HG02970 (cell line): Measurements from ENCODE around the gene GRID2.
"Not testable (repeated sequence)": the region's sequence is repeated elsewhere in the genome, so short reads cannot be mapped to it uniquely, and the experiment has no call there.

Experiments
- ATAC-seq: cut with Tn5 transposase; IDR thresholded peaks from one replicate; pipeline ENCODE4 v1.9.1; 2021; ENCODE audit warnings: mild to moderate bottlenecking, moderate library complexity, moderate number of reproducible peaks; ENCODE audit not compliant: unreplicated experiment, low FRiP score

The GRID2 gene

DNA sequence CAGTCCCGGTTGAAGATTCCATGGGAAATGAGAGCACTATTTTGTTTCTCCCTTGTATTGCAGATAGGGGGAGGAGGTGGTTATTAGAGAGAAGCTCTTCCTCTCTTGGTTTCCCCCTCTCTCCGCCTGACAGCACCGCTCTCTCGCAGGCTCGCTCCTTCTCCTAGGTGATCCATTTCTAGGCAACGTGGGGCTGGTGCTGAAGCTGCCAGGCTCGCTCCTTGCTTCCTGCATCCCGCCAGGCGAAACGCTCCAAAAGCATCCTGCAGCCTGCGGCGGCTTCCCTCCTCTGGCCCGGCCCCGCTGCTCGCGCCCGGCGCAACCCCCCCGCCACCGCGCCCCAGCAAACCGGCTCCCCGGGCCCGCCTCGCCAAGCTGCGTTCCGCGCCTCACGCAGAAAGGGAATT lies at the start of gene GRID2:
Gene GRID2 (plus strand): TSS at position 346 of the 407 bp plus-strand sequence.
- no peak for ATAC-seq

DNA sequence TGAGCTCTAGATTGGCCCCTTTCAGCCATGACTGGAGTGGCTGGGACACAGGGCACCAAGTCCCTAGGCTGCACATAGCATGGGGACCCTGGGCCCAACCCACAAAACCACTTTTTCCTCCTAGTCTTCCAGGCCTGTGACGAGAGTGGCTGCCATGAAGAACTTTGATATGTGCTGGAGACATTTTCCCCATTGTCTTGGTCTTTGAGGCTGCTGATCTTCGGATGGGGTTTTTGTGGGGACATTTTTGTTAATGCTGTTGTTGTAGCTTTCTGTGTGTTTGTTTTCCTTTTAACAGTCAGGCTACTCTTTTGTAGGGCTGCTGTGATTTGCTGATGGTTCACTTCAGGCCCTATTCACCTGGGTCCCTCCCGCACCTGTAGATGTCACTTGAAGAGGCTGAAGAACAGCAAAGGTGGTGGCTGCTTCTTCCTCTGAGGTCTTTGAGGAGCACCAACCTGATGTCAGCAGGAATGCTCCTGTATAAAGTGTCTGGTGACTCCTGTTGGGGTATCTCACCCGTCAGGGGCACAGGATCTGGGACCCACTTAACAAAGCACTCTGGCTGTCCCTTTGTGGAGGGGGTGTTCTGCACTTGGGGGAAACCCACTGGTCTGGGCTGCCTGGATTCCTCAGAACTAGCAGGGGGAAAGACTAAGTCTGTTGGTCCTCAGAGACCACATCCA lies 49.6 kb upstream of the GRID2 start:
- no peak for ATAC-seq

DNA sequence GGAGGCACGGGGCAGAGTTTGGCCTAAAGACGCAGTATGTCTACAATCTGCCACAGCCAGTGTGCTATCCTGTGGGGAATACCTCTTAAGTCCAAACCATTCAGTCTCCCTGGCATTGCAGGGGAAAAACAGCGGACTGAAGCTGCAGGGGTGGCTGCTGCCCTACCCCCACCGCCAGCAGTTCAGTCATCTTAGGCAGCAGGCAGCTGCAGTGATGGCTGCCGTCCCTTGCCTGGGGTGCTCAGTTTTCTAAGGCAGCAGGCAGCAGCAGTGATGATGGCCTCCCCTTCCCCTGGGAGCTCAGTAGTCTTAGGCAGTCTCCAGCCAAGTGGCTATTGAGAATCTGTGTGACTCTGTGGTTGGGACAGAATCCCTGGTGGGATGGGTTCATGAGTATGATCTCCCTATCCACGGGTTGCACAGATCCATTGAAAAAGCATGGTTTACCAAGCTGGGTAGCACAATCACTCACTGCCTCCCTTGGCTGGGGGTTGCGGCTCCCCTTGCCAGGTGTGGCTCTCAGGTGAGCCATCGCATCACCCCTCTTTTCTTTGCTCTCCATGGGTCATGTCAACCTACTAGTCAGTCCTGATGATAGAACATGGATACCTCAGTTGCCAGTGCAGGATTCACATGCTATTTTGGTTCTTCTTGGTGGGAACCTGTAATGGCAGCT lies 48.9 kb upstream of the GRID2 start:
- ATAC-seq, result no peak

DNA sequence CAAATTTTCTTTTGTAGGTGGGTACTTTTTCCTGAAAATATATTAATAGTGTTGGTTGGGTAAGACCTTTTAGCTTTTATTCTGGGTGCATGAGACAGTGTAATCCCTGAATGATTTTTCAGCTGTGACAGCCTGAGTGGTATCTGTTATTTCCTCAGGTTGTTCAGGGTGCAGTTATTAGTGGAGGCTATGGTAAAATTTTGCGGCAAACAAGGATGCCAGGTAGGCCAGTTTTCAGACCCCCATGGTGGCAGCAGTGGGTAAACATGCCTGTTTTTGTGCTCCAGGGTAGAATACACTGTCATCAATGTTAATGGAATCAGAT lies 47.9 kb upstream of the GRID2 start:
- no peak for ATAC-seq

DNA sequence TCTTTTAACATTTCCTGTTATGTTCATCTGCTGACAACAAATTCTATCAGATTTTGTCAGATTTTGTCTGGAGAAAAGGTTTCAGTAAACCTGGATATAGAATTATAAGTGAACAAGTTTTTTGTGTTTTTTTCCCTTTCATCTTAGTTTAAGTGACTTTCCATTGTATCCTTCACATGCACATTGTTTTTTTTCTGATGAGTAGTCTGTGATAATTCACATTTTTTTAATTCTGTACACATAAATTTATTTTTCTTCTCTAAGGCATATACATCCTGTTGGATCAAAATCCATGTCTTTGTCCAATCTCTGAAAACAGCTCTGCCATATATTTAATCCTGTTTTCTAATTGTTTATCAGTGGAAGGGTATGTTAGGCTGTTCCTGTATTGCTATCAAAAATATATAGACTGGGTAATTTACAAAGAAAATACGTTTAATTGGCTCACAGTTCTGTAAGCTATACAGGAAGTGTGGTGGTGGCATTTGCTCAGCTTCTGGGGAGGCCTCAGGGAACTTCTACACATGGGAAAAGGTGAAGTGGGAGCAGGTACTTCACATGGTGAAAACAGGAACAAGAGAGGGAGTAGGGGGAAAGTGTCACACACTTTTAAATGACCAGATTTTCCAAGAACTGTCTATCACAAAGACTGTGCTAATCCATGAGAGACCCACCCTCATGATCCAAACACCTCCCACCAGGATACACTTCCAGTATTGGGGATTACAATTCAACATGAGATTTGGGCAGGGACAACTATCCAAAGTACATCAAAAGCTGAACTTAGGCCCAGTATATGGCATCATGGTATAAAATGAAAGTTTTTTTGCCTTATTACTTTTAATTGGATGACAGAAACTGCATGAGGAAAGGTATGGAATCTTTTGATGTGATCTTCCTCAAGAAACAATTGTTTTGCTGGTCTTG lies 45.6 kb upstream of the GRID2 start:
- ATAC-seq, result no peak

DNA sequence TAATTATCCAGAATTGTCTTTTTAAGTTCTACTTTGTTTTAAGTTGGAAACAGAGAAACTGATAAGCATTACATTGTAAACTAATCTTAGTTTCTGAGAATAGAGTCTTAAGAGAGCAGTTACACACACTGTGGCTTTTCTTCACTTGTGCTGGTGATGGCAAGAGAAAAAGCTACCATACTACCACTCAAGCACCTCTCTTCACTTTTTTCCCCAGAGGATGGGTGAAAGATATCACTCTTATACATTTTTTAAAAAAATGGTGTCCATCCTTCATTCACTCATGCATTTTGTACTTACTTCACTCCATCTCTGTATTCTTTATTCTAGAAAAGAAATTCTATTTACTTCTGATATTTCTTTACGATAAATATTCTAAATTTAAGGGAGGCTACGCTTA lies 42.5 kb upstream of the GRID2 start:
- no peak for ATAC-seq

DNA sequence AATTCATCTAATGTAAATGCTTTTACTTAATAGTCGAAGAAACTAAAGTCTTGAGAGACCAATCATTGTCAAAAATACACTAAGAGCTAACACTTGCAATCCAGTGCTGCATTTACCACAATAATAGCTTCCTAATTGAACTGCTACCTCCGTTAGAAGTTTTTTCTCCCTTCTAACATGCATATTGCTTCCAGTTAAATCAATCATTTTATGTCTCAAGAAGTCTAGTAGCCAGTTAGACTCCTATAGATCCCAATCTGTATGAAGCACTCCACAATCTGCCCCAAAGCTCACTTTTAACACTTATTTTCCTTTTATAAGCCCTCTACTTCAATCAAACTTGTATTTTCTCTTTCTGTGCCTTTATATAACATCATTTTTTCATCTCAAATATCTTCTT lies 41.4 kb upstream of the GRID2 start:
- no peak for ATAC-seq

DNA sequence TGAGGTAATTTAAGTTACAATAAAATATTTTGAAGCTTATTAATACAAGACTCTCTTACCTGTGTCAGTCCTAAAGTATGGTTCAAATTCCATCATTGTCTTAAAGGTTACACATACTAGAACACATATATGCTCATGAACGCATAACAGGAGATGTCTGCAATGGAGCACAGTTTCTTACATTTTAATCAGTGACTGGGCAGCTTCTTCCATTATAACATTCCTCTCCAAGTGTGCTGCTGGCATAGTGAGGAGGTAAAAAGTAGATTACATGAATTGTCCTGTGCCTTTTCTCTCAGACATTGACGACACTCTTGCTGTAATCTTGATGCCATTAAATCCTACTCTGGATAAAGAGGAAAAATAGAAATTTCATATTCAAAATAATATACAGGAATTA lies 40.8 kb upstream of the GRID2 start:
- ATAC-seq, result no peak

DNA sequence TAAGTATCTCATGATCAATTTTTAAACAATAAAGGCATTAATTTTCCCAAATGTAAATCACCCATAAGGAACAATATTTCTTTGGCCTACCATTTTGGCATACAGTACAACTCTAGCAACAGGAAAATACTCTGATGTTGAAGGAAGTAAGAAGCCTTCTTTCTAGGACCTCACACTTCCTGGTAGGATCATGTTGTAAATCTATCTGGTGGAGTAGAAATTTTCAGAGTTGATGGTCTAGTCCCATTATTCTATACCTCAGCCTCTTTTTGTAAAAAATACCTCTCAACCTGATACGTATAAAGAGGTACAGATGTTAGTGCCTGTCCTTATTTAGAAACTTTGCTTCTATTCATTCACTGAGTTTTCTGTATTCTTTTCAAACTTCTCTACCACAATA lies 40.2 kb upstream of the GRID2 start:
- no peak for ATAC-seq

DNA sequence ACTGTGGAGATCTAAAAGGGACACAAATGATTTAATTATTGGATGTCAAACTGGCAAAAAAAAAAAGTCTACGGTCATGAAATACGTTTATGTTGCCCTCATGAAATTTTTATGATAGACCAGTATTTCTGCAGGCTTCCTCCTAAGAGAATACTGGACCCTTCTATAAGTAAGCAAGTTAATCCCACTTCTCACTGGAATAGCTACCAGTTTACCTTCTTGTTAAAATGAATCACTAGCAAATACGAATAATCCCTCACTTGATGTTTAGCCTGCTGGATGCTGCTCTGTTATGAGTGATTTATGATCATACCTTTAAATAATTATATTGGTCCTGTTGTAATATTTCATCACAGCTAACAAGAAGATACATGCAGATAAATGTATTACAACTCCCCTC lies 39.6 kb upstream of the GRID2 start:
- no peak for ATAC-seq

DNA sequence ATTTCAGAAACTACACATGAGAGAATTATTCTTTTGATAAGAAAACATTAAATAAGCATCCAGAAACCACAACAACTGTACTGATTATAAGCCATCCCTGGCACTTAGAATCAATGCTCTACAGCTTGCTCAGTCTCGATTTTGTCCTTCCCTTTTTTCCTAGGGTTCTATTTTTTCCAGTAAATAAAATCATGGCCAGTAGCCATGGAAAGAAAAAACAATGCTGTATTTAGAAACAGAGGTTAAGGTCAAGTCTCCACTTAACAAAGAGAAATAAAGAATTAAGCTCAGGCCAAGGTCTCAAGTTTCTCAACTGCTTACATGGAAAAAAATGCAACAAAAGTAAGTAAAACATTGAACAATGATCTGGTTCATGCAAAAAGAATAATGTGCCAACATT lies 38.7 kb upstream of the GRID2 start:
- no peak for ATAC-seq

DNA sequence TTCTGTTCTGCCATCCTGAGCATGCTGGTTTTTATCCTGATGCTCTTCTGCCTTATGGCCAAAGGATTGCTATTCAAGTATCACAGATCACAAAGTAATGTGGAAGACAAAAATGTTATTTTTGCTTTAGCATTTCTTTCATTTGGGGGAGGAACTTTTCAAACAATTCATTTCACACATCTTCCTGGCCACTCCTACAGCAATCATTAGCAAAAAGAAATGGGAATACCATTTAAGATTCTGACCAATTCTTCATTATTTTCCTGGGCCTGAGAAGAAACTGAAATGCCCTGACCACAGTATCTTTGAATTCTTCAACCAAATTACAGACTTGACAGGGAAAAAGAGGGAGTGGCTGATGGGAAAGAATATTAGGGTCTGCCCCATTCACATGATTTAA lies 38.0 kb upstream of the GRID2 start:
- no peak for ATAC-seq

DNA sequence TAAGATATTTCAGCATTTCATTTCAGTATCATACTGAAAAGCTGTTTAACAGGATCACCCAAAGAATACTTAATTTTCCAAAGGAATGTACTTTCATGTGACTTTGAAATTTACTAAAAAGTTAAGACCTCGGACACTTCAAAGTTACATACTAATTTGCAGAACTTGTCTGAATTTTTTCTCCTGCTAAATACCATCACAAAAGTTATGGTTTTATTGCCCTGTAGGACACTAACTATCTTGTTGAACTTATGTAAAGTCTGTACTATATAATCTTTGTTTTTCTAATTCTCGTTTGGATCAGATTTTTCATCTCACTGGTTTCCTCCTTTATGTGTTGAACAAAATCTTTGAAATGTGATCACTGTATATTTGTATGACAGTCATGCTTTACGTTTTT lies 37.2 kb upstream of the GRID2 start:
- no peak for ATAC-seq

DNA sequence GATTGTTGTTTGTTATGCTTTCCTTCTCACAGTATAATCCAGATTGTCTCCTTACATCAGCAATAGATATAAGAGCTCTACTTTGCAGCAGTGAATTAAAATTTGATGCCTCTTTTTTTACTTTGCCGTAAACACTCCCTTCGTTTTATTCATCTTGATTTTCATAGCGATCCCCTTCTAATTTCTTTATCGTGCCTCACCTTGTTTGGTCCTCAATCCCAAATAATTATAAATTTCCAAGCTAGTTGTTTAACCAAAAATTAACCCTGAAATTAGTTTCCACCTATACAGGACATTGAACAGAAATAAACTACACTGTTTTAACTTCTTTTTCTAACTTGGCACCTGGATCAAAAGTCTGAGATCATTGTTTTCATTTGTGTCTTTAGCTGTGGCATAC lies 35.1 kb upstream of the GRID2 start:
- ATAC-seq, result no peak

DNA sequence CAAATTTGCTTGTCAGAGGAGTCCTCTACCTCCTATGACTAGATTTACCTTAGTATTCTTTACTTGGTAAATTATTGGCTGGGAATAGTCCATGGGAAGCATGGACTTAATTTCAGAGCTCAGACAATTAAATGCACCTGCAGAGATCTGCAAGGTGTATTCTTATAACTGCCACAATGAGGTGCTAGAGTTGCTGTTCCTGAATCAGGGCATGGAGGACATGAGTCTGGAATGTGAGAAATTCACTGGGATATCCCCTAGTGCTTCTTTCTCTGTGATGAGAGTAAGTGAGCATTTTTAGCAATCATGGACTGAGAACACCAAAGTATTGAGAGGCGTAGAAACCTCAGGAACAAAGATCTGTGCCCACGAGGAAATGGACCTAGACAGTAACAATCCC lies 32.9 kb upstream of the GRID2 start:
- ATAC-seq, result no peak

DNA sequence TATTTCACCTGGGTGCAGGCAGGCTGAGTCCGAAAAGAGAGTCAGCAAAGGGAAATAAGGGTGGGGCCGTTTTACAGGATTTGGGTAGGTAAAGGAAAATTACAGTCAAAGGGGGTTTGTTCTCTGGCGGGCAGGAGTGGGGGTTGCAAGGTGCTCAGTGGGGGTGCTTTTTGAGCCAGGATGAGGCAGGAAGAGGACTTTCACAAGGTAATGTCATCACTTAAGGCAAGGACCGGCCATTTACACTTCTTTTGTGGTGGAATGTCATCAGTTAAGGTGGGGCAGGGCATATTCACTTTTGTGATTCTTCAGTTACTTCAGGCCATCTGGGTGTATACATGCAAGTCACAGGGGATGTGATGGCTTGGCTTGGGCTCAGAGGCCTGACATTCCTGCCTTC lies 32.2 kb upstream of the GRID2 start:
- ATAC-seq, result not testable (repeated sequence)

DNA sequence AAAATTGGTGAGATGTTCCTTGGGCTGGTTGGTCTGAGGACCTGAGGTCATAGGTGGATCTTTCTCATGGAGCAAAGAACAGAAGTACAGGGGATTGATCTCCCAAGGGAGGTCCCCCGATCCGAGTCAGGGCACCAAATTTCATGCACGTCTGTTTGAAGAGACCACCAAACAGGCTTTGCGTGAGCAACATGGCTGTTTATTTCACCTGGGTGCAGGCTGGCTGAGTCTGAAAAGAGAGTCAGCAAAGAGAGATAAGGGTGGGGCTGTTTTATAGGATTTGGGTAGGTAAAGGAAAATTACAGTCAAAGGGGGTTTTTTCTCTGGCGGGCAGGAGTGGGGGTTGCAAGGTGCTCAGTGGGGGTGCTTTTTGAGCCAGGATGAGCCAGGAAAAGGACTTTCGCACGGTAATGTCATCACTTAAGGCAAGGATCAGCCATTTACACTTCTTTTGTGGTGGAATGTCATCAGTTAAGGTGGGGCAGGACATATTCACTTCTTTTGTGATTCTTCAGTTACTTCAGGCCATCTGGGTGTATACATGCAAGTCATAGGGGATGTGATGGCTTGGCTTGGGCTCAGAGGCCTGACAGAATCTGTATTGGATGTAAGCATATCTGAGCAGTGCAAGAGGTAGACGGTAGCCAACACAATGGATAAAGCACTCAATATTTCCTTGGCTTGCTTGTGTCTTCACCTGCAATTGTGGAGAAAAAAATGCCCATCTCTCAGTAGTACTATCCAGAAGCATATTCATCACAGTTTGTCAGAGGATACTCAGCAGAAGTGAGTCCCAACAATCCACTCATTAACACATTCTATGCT lies 26.5 kb upstream of the GRID2 start:
- not testable (repeated sequence) for ATAC-seq

DNA sequence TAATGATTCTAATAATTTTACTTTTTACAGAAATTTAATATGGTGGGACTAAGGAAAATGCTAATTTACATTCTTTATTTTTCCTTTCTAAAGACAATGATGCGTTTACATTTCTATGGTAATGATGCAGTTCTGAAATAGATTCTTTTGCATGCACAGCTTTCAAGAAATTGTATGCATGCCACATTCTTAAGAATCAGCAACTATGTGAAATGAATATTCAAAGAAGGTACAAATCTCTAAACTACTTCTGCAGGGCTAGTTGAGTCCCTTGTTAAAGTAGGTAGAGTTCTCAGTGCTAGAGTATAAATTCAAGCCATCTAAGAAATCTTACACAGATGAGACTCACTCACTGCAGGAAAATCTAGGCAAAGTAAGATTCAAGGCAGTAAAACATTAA lies 24.5 kb upstream of the GRID2 start:
- ATAC-seq, result no peak

DNA sequence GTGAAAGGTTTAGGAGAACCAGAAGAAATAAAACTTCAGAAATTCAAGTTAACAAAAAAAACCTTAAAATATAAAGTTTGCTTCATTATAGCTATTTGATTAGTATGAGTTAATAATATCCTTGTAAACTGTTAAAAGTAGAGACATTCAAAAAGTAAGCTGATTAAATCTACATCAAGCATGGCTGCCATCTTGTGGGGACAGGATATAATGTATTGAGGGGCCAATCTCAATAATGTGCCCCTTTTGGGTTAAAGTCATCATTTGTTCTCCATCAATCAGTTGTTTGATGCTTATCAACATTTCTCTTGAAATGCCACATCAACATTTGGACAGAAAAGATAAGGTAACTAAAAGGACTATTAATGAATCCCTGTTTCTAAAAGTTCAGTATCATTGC lies 4.6 kb upstream of the GRID2 start:
- no peak for ATAC-seq

DNA sequence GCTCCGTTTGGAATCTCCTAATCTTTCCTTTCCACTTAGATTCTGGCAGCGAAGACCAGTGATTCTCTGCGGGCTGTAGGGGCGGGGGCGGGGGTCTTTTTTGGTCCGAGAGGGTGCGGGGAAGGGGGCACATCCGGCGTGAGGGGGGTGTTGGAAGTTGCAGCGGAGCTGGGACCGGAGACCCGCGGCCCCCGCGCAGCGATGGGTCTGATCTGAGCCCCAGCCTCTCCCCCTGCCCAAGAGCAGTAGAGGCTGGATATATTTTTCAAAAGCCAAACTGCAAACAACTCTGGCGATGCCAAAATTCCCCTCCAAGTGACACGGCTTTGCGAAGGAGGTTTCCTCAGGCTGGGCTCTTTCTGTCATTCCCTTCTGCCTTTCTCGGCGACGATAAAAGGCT lies 355 bp downstream of the GRID2 start:
- ATAC-seq, result no peak

DNA sequence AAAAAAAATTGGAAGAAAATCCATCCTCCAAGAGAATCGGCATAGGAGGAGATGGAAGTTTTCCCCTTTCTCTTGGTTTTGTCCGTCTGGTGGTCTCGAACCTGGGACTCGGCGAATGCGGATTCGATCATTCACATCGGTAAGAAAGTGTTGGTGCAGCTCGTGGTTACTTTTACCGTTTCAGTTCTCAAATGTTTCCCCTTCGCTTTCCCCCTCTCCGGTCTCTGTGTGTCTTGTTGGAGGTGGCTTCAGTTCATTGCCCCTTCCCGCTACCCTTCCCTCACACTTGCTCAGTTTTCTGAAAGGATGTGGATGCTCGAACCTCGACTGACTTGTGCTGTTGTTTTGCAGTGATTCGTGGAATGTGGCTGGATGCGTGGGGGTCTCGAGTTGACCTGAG lies 840 bp downstream of the GRID2 start:
- no peak for ATAC-seq
